CD4-positive, alpha-beta T cell treated with Interleukin-4 for 4 hours (primary cell): Measurements from ENCODE around the gene MCRIP2.
"Not testable (repeated sequence)": the region's sequence is repeated elsewhere in the genome, so short reads cannot be mapped to it uniquely, and the experiment has no call there.

Experiments
- DNase-seq: peaks from one replicate; pipeline ENCODE4 v3.0.0-alpha.2; 2020

MCRIP2 gene

GRCh38 chr16:641326-642188, at the start of gene MCRIP2:
TSS of gene MCRIP2 (plus strand) at chr16:641828. CDS start at chr16:641992, 164 bp downstream.
- peak; percentile 44 for DNase-seq

- no peak for DNase-seq
These were observed 49.6 kb upstream of the MCRIP2 start for GRCh38 chr16:591892-592517.

DNA sequence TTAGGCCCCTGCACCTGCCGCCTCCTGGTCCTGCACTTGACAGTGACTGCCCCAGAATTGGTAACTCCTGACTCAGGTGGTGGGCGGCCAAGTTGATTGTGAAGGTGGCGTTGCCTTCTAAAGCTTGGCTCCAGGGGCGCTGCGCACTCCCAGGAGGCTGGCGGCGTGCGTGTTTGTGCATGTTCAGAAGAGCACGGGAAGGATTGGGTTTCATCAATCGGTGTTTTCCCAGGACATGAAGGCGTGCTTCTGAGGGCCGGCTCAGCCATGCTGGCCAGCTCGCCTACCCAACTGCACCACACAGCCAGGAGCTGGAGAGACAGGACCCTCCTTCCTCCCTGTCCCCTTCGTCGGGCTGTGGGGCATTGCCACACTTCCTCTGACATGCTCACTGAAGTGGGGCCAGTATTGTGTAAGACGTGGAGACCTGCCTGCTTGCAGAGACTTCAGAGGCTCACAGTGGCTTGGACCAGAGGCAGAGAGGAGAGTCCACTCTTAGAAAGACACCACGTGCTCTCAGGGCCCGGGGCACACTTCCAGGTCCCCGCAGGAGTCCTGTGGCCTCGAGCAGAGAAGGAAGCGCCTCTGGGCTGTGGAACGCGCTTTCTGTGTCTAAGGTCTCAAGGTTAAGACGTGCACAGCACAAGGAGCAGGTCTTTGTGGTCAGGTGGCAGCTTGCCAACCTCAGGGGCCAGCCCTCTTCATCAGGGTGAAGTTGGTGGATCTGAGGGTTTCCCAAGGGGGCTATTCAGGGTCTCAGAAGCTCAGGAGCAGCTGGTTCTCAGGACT, 48.9 kb upstream of the MCRIP2 start:
- DNase-seq, result no peak

DNA sequence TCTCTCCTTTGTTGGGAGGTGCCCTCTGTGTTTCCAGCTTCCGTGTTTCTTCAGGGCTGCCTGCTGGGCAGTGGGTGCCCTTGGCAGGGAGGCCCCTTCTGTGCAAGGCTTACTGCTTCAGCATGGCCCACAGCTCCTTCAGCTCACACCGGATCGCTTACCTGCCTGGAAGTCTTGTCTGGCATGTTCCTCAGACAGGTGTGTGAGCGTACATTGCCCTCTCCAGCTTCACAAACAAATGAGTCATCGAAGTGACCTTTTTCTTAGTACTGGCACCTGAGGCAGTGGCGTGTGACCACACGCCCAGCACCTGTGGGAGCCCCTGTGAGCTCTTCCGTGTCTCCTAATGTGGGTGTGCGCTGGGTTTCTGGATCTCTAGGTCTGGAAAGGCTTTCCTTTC, 48.2 kb upstream of the MCRIP2 start:
- DNase-seq, result no peak

DNA sequence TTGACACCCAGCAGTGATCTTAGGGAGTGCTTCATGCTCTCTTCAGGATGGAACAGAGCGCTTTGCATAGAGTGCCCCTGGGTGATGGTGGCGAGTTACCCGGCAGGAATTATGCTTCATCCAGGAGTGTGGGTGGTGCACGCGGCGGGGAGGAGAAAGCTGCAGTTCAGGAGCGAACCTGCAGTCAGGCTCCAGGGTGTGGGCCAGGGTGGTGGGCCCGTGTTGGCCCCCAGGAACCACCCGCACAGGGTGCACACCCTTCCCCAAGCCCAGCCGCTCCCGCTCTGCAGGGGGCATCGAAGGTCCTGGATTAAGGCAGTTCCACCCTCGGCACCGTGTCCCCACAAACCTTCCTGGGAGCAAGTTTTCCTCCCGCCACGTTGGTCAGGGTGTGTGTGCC, 47.8 kb upstream of the MCRIP2 start:
- DNase-seq, result no peak

GRCh38 chr16:595094-595528, 46.5 kb upstream of the MCRIP2 start:
- DNase-seq, result no peak

DNA sequence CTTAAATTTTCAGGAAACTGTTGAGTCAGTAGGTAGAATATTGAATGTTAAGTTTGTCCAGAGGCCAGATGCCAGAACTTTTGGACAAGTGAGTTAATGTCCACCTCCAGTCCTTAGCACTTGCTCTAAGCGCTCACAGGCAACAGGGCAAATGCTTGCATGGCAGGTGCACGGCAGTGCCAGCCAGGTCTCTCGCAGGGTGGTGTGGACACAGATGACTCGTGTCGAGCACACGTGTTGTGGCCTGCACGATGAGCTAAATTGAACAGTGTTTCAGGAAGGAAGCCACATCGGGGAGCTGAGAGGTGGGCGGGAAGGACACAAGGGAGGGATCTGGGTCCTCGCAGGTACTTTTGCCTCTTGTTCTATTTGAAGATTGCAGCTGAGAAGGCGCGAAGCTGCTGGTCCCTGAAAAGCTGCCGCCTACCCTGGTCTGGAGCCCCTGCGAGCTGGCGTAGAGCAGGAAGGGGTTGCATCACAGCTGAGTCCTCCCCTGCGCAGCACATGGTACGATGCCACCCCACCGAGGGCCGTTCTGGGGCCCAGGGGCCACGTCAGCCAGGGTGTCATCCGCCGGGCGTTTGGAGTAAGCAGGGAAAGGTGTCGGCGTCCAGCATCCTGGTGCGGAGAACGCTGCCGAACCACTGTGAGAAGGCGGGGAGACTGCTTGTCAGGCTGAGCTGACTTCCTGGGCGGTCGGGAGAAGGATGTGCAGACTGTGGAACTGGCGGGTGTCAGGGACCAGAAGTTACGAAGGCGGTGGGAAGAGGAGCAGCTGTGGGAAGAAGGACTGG, 45.5 kb upstream of the MCRIP2 start:
- DNase-seq, result no peak

DNA sequence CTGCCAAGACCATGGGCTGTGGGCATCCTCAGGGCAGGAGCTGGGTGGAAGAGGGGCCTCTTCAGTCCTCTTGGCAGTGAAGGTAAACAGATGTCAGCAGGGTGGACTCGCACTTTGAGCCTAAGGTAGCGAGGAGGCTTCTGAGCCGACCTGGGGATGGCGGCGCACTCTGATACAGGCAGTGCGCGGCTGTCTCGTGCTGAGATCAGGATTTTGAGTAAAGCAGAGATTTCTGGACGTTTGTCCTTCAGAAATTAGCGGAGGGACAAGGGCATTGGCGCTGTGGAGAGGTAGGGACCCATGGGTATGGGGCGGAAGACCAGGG, 44.9 kb upstream of the MCRIP2 start:
- no peak for DNase-seq

DNA sequence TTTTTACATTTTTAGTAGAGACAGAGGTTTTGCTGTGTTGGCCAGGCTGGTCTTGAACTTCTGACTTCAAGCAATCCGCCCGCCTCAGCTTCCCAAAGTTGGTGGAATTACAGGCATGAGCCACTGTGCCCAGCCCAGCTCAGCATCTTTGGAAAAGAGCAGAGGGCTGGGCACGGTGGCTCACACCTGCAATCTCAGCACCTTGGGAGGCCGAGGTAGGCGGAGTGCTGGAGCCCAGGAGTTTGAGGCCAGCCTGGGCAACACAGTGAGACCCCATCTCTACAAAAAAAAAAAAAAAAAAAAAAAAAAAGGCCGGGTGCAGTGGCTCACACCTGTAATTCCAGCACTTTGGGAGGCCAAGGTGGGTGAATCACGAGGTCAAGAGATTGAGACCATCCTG, 44.0 kb upstream of the MCRIP2 start:
- not testable (repeated sequence) for DNase-seq

DNA sequence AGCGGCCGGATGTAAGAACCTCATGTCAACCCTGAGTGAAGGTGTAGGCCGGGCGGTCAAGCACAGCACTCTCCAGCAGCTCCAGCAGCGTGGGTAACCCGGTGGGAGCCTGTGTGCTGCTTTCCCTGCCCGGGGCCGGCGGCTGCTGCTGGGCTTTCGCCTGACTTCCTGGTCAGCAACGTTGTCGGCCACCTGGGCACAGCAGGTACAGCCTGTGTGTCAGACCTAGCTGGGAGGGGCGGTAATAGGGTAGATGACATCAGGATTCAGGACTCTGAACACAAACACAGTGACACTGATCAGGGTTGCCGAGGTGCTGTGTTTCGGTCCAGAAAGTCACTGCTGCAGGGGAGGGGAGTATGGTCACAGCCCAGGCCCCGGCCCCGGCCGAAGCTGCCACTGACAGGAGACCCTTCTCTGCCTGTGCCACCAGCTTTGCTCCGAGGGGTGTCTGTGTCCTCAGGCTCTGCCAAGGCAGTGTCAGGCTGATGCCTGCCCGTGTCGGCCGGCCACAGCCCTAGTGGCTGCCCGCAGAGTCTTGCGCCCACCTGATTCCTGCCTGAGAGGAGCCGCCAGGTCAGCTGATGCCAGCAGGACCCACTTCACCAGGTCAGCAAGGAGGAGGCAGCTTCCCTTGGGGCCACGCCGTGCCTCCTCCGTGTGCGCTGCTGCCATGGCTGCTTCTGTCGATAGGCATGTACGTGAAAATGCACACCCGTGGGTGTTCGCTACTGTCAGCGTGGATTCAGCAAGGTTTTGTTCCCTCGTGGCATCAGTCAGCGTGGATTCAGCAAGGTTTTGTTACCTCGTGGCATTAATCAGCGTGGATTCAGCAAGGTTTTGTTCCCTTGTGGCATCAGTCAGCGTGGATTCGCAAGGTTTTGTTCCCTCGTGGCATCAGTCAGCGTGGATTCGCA, 42.5 kb upstream of the MCRIP2 start:
- DNase-seq, result no peak

DNA sequence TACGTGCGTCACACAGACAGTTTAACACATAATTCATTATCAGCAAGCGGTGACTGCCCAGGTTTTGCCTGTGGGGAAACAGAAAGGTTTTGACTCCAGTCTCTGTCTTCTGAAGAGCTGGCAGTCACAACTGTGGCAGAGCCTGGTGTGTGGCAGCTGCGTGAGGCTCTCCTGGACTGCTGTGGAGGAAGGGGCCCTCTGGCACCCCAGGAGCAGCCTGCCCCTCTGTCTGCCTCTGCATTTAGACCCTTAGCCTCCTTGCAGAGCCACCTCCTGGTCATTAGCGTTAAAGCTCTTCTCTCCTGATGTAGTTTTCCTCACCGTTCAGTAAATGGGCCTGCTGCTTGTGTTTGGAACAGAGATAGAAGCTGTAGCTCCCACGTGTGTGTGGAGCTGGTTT, 40.8 kb upstream of the MCRIP2 start:
- no peak for DNase-seq

DNA sequence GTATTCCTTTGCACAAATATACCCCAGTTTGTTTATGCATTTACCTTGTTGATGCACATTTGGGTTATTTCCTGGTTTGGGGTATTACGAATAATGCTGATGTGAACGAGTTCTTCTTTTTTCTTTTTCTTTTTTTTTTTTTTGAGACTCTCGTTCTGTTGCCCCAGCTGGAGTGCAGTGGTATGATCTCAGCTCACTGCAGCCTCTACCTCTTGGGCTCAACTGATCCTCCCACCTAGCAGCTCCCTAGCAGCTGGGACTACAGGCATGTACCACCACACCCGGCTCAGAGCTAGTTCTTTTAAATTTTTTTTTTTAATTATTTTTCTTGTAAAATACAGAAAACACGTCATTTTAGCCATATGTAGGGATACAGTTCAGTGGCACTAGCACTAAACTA, 37.7 kb upstream of the MCRIP2 start:
- no peak for DNase-seq

DNA sequence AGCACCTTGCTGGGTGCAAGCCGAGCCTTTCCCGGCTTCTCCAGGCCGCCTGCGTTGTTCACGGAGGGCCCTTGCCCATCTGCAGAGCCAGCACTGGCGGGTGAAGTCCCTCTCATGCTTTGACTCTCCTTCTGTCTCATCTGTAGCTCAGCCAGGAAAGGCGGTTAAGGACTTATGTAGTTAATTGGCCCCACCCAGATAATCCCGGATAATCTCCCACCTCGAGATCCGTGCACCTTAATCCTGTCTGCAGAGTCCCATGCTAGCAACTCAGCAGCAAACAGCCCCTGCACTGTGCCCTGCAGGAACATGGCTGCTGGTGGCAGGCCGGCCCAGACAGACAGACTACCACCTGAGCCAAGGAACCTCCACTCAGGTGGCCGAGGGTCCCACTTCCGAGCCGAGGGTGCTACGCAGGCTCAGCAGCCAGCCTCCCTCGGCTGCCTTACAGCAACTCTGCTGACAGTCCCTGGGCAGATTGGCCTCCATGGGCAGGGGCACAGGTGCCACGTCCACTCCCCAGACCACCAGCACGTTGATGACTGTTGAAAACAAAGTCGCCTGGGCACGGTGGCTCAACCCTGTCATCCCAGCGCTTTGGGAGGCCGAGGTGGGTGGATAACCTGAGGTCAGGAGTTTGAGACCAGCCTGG, 34.8 kb upstream of the MCRIP2 start:
- no peak for DNase-seq

- DNase-seq, result no peak
These were observed 33.6 kb upstream of the MCRIP2 start for GRCh38 chr16:608019-608418.

DNA sequence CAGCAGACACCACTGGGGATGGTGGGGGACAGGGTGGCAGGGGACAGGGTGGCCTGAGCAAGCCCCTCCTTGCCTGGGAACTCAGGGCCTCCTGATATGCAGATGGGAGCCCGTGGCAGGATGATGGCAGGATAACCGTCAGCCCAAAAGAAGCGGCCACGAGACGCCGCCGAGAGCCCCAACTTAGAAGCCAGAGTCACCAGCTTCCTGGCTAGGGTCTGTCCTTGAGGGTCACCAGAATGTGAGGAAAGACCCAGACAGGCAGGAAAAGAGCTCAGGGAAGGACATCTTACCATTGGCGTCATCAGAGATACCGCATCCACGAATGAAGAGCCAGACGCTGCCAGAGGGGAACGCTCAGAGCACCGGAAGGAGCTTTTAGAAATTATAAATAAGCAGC, 32.3 kb upstream of the MCRIP2 start:
- DNase-seq, result no peak

GRCh38 chr16:609984-610383, 31.6 kb upstream of the MCRIP2 start:
- no peak for DNase-seq

DNA sequence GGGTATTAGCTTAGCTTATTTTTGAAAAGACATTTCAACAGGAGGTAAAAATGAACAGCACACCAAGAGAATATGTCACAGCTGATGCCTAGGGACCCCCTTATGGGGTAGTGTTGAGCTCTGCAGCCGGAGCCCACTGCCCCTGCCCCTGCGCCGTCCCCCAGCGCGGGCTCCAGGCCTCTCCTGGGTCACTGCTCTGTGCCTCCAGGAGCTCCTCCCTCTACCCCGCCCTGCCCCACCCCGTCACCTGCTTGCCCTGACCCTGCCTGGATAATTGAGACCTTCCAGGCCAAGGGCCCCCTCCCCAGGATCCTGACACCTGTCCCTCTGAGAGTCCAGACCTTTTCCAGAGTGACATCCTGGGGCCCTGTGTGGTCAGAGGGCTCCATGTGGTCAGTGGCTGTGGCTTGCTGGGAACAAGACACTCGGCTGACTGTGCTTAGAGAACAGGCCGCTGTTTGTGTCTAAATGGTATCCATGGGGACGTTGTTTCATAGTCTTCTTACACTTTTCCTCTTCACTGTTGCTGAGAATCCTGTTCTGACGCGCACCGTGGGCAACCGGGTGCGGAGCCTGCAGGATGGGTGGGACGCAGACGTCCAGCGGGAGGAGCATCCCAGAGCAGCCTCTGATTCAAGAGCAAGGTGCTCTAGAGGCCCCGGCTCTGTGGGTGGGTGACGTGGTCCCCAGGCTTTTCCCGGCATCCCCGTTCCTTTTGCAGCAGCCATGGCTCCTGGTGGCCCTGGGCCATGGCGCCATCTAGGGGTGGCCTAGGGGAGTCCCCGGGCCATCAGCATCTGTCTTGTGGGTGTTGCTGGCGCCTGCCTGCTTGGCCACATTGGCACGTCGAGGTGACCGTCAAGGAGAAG, 30.9 kb upstream of the MCRIP2 start:
- peak; percentile 40 for DNase-seq

- DNase-seq, result no peak
These were observed 26.5 kb upstream of the MCRIP2 start for GRCh38 chr16:615122-615521.

GRCh38 chr16:616733-617586, 24.7 kb upstream of the MCRIP2 start:
- DNase-seq, result no peak
